Retinal pigment epithelial cell (primary cell): ENCODE results near the gene BRD2.

Source experiments
- DNase-seq: peaks from one replicate; pipeline ENCODE4 v3.0.0-alpha.2; 2010; ENCODE audit warnings: low read depth
- H3K4me3 ChIP-seq: 2 replicates; pipeline ENCODE4 v1.5.1; 2011; ENCODE audit warnings: mild to moderate bottlenecking, low read length, control low read depth, moderate library complexity
- CTCF ChIP-seq: conservative IDR thresholded peaks from 2 replicates; pipeline ENCODE4 v1.5.1; 2011; ENCODE audit warnings: low read depth, low read length, control low read depth, inconsistent platforms

BRD2 gene

GRCh38 chr6:33014841-33015634 lies 46.6 kb downstream of the BRD2 start:
- peak; percentile 48 for DNase-seq
- TF ChIP-seq CTCF, result peak; percentile 67
- no peak overlapping the region for H3K4me3 ChIP-seq

GRCh38 chr6:33015798-33016197 lies 47.4 kb downstream of the BRD2 start:
- no peak for TF ChIP-seq CTCF
- H3K4me3 ChIP-seq, result no peak overlapping the region
- no peak for DNase-seq

GRCh38 chr6:33017018-33017417 lies 48.6 kb downstream of the BRD2 start:
- H3K4me3 ChIP-seq, result no peak overlapping the region
- TF ChIP-seq CTCF, result no peak
- DNase-seq, result no peak

GRCh38 chr6:33017694-33018353 lies 49.4 kb downstream of the BRD2 start:
- H3K4me3 ChIP-seq, result no peak overlapping the region
- no peak for TF ChIP-seq CTCF
- no peak for DNase-seq

GRCh38 chr6:33018418-33018817 lies 50.0 kb downstream of the BRD2 start:
- H3K4me3 ChIP-seq, result no peak overlapping the region
- TF ChIP-seq CTCF, result no peak
- DNase-seq, result no peak

- TF ChIP-seq CTCF, result no peak
- H3K4me3 ChIP-seq, result no peak overlapping the region
- DNase-seq, result no peak
Measured at GRCh38 chr6:33018904-33019303, 50.5 kb downstream of the BRD2 start.

GRCh38 chr6:33019372-33019771 lies 51.0 kb downstream of the BRD2 start:
- H3K4me3 ChIP-seq, result no peak overlapping the region
- no peak for TF ChIP-seq CTCF

More at GRCh38 chr6:33019372-33019771, 51.0 kb downstream of the BRD2 start:
- no peak for DNase-seq
